ENCODE results near the gene KLHL22.

KLHL22 gene

GRCh38 chr22:20533879-20534265 lies 38.3 kb upstream of the KLHL22 start:
- TF ChIP-seq ZFX (IDR thresholded peaks at IDR 0.05; ENCODE audit: borderline replicate concordance), result no peak
- no peak for TF ChIP-seq CTCF (IDR thresholded peaks at IDR 0.05)
- H3K27ac ChIP-seq, result no peak overlapping the region

DNA sequence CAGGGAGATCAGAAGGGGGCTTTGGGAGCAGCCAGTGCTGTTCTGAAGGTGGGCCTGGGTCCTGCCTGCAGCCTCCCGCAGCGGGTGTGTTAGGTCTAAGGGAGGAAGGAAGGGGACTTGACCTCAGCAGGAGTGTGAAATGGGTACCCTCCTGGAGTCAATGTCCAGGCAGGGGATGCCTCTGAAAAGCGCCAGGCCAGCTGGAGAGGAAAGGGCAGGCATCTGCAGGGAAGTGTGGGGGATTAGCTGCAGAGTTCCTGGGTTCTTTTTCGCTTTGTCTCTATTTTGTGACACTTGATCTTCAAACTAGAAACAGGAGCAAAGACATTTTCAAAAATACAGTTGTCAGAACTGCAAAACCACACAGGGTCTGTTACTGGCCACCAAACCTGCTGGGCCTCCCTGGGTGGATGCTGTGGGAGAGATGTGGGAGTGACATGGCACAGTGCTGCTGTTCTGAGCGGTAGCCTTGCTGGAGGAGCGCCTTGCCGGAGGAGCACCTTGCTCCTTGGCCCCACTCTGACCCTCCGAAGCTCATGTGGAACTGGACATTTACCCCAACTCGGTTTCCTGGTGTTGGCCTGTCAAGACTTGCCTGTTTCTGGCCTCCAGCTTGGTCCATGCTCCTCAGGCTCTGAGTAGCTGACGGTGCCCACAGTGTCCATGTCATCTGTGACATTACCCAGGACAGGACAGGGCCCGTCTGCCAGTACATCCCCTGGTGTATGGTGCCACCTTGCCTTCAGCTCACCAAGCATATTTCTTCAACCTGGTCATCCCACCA lies 37.7 kb upstream of the KLHL22 start:
- TF ChIP-seq ZFX (IDR thresholded peaks at IDR 0.05; ENCODE audit: borderline replicate concordance) (no peak), CTCF (IDR thresholded peaks at IDR 0.05) (no peak)
- no peak overlapping the region for H3K27ac ChIP-seq

DNA sequence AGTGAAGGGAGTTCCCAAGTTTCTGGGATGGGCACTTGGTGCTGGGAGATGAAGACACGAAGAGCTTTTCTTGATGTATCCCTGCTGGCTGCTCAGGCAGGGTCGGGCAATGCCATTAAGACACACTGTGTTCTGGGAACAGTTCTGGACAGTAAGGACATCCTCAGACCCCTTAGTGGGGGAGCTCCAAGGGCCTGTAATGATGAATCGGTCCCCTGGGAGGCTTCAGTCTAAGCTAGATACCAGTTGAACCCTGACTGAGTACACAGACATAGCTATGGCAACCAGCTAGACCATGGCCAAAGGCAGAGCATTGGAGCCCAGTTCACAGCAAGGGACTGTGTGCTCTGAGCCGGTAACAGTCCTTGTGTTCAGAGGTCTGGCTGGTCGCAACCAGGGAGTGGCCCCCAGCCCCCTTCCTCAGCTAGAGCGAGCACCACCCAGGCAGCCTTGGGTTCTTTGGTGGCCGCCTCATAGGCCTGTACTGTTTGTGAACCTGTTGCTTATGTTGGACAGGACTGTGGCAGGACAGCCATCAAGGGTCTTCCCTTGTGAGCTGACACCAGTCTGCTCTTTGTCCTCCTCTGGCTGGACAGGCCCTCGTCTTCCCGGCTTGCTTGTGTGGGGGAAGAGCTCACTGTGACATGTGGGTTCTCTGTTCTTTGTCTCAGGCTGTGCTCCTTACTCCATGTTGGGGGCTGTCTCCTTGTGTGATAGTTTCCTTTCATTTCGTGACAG lies 36.8 kb upstream of the KLHL22 start:
- no peak overlapping the region for H3K27ac ChIP-seq
- TF ChIP-seq CTCF (IDR thresholded peaks at IDR 0.05), result no peak
- no peak for TF ChIP-seq ZFX (IDR thresholded peaks at IDR 0.05; ENCODE audit: borderline replicate concordance)

DNA sequence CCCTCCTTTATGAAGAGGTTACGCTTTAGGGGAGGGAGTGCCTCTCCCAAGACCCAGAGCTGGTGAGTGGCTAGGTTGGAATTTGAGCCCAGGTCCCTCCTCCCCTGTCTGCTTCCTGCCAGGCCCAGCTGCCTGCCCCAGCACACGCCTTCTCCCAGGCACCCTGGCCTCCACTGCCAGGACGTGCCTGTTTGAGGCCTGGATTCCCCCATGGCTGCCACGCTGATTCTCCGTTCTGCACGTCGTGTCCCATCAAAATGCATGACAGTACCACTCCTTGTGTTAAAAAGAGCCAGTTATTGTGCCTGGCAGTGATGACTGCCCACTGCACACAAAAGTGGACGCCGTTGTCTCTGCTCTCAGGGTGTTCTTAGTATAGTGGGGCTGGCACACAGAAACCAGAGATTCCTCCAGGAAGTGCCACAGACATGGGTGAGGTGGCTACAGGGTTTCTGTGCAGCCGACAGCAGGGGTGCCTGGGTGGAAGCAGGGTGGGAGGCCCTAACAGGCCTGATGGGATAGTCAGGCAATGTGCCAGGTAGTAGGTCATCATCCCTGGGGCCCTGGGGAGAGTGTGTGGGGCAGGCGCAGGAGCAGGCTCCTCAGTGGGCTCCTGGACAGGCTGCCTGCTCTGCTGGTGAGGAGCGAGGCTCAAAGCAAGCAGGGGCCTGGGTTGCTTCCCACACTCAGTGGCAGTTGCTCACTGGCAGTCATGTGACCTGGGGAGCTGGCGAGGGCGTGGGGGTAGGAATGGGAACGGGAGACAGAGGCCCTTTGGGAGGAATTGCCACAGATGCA lies 36.0 kb upstream of the KLHL22 start:
- peak overlapping the region; percentile 31; the same call in 1 of the 2 replicates for H3K27ac ChIP-seq
- TF ChIP-seq CTCF (IDR thresholded peaks at IDR 0.05) (no peak), ZFX (IDR thresholded peaks at IDR 0.05; ENCODE audit: borderline replicate concordance) (no peak)

DNA sequence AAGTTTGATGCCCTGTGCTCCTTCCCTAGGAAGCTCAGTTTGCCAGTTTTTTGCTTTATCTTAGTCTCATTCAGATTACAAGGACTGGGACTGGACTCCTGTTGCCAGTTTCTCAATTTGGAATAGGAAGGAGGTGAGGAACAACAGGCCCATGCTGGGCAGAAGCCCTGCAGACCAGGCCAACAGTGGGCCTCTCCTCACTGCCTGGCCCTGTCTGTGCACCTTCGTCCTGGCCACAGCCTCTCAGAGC lies 35.5 kb upstream of the KLHL22 start:
- no peak for TF ChIP-seq ZFX (IDR thresholded peaks at IDR 0.05; ENCODE audit: borderline replicate concordance)
- no peak for TF ChIP-seq CTCF (IDR thresholded peaks at IDR 0.05)
- peak overlapping the region; percentile 31; the same call in 1 of the 2 replicates for H3K27ac ChIP-seq

- peak overlapping the region; percentile 31; the same call in 1 of the 2 replicates for H3K27ac ChIP-seq
- TF ChIP-seq CTCF (IDR thresholded peaks at IDR 0.05) (no peak), ZFX (IDR thresholded peaks at IDR 0.05; ENCODE audit: borderline replicate concordance) (no peak)
Observed at GRCh38 chr22:20530368-20531153, 35.0 kb upstream of the KLHL22 start.
